GM19467 (cell line): ENCODE results near the gene SEMA4A.
"Not testable (repeated sequence)": the region's sequence is repeated elsewhere in the genome, so short reads cannot be mapped to it uniquely, and the experiment has no call there.

Source experiments
- ATAC-seq: cut with Tn5 transposase; IDR thresholded peaks from one replicate; pipeline ENCODE4 v1.9.1; 2021; ENCODE audit warnings: mild to moderate bottlenecking, moderate library complexity; ENCODE audit not compliant: unreplicated experiment

SEMA4A gene

DNA sequence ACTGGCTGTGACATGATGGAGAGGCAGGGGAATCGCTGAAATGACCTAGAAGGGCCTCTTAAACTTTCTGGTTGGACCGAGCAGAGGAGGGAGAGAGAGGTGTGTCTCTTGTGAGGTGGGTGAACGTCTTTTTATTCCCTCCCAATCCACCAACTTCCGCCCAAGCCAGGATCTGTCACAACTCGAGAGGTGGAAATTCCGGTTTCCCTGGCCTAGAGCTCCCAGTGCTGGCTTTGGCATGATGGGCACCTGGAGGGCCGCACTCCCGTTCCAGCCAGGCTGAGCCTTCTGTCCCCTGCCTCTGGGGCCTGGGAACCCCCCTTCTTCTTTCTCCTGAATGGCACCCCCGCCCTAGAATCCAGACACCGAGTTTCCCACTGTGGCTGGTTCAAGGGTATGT is at the start of gene SEMA4A:
Gene SEMA4A (plus strand): TSS at position 224 of the 400 bp plus-strand sequence. CDS start 994 bp downstream, outside the sequence.
- ATAC-seq = no peak

DNA sequence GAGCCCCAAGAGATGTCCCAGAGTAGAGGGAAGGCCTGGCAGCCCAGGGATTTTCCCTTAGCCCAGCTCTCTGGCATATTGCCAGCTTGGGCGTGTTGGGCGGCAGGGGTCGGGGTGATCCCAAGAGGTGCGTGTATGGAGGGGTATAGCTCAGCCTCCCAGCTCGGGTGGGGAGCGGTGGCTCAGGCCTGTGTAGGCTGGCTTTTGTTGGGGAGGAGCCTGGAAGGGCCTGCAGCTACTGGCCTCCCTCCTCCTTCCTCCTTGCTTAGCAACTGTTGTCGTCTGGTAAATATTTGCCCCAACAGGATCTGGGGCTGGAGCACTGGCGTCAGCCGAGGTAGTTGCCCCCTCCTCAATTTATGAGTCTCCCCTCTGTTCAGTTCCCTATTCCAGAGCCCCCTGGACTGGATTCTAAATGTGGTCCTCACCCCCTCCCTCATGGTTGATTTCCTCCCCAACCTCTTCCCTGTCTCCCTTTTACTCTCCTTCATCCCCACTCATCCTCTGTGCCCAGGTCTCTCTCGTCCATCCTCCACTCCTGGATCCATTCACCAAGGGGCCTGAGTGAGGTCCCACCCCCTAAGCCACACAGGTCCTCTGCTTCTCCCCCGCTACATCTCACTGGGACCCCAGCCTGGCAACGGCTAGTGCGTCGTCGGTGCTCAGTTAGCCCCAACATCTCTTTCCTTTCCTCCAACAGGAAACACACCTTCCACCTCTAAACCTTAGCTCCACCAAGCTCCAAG is 49.1 kb upstream of the SEMA4A start:
- no peak for ATAC-seq

DNA sequence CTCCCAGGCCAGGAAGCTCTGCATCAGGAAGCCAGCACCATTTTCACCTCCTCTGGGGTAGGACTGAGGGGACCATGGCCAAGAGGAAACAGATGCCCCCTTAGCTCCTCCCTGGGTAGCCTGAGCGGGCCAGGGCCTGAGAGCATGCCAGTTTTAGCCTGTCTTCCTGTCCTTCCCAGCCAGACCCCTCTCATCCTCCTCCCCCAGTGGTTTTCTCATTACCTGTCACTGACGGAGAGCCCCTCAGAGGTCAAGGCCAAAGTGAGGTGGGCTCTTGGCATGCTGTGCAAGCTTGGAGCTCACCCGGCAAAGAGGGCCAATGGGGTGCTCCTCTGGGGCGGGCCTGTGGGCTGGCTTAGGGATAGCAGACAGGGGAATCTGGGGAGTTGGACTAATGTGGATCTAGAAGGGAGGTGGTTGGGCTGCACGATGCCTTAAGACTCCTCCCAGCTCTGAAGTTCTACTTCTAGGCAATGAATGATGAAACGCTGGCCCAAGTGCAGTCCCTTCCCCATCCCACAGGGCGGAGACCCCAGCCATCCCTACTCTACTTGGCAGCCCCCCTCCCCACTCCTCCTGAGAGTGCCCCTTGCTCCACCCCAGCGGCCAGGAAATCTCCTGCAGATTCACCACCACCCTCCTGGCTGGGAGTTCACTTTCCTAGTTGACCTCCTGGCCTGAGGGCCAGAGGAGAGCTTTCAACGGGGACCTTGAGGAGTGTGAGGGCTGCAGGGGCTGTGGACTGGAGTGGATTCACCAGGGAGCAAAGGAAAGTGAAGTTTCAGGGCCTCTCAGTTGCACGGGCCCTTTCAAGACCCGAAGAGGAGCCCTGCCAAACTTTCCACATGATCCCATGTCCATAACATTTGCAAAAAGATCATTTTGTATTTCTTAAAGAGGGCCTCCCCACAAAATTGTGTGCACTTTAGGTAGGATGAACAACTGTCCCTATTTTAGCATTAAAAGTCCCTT is 48.2 kb upstream of the SEMA4A start:
- no peak for ATAC-seq

DNA sequence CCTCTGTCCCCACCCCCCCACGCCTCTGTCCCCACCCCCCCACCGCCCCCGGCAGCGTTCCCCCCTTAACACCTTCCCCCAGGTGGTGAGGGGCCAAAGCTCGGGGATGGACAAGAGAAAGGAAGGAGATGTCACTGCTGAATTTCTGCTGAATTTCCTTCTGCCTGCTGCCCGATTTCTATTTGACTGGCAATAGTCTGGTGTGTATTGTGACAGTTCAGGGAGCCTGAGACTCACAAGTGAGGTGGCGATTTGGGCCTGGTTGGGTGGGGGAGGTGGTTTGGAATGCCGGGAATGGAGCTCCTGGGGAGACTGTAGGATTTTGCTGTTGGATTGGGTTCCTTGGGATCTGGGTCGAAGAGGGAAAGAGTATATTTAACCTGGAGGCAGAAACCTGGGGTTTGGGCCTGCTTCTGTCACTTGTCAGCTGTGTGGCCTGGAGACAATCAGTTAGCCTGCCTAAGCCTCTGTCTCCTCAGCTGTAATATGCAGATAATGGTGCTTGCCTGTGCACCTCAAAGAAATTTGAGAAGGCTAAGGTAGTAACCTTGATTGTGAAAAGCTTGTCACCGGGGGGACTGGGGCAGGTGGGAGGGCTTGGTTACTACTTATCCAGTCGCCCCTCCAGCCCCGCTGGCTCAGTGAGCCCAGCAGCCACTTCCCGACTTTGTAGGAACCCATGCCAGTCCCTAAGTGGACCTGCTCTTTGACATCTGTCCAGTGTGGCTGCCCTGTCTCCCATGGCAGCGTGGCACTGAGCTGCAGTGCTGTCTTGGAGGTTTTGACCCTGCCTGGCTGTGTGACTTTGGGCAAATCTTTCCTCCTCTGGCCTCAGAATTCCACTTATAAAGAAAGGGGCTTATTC is 46.5 kb upstream of the SEMA4A start:
- no peak for ATAC-seq

DNA sequence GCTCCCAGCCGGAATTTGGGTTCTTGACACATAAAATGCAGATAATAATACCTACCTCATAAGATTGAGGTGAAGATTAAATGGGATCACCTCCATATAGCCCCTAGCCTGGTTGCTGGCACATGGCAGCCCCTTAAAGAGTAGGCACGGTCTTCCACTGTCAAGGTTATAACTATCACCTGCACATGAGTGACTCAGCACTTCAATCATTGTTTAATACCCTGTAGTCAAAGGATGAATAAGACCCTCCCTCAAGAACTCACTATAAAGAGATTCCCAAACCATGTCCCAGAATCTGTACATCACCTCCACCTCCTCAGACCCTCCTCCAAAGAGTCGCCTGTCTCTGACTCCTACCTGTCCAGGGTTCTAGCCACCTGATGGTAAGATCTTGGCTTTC is 45.3 kb upstream of the SEMA4A start:
- ATAC-seq = no peak

DNA sequence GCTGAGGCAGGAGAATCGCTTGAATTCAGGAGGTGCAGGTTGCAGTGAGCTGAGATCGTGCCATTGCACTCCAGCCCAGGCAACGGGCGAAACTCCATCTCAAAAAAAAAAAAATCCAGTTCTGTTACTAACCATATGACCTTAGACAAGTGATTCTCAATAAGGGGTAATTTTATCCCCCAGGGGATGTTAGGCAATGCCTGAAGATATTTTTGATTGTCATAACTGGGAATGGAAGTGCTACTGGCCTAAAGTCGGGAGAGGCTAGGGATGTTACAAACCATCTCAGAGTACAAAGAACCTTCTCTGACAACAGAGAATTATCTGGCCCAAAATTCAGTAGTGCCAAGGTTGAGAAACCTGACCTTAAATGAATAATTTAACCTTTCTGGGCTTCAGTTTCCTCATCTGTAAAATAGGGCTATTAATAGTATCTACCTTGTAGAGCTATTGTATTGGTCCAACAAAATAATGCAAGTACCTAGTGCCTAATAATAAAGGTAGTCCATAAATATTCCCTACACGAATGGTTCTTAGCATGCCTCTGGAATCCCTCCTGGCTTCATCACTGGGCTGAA is 44.6 kb upstream of the SEMA4A start:
- ATAC-seq = no peak

DNA sequence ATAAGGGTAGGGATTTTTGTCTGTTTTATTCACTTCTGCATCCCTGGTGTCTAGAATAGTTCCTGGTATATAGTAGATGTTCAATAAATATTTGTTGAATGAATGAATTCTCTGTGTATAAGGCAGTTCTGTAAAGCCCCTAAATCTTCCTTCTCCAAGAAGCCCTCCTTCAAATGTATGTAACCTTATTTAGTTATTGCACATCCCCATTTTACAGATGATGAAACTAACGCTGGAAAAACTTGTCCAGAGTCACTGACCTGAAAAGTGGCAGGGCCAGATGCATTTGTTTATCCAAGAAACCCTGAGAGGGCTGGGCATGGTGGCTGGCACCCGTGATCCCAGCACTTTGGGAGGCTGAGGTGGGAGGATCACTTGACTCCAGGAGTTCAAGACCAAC is 43.1 kb upstream of the SEMA4A start:
- ATAC-seq = no peak

DNA sequence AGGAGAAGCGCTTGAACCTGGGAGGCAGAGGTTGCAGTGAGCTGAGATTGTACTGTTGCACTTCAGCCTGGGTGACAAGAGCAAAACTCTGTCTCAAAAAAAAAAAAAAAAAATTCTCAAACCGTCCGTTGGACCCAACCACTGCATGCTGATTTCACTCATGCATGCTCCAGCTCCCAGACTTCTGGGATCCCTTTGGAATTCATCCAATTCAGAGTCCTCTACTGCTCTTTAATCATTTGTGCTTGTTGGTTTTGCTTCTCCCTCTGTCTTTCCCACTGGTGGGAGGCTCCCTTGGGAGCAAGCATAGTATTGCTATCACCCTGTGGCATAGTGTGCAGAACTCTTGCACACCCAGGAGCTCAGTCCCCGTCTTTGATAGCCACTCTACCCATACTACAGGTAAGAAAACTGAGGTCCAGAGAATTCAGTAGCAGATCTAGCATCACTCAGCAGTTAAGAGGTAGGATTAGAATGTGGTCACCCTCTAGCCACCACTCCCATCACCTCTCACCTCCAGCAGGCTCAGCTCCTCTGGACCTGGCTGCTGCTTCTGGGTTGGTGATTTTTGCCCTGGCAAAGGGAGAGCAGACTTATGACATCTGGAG is 41.9 kb upstream of the SEMA4A start:
- ATAC-seq = no peak

DNA sequence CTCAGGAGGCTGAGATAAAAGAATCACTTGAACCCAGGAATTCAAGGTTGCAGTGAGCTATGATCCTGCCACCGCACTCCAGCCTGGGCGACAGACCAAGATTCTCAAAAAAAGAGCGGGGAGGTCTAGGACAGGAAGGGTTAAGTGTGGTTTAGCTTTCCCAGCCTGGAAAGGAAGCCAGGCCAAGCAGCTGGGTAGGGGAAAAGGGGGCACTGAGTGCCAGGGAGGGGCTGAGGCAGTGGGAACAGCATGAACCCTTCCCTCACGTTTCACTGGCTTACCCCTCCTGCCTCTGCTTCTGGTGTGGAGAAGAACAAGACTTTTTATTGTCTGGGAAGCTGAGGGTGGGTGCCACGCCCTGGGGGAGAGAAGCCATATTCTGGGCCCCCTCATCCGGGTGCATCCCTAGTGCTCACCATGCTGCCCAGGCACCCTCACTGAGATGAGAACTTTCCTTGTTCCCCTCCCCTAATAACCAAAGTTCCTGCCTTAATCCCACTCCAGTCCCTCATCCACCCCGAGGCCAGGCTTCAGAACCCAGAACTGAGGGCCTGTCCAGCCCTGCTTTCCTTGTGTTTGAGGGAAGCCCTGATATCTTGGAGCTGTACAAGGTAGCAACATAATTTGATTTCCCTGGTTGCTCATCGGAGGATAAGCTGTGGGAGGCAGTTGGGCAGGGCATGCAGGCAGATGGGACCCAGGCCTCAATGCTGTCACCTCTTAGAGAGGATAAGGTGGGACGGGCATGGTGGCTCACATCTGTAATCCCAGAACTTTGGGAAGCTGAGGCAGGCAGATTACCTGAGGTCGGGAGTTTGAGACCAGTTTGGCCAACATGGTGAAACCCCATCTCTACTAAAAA is 40.9 kb upstream of the SEMA4A start:
- ATAC-seq = no peak

DNA sequence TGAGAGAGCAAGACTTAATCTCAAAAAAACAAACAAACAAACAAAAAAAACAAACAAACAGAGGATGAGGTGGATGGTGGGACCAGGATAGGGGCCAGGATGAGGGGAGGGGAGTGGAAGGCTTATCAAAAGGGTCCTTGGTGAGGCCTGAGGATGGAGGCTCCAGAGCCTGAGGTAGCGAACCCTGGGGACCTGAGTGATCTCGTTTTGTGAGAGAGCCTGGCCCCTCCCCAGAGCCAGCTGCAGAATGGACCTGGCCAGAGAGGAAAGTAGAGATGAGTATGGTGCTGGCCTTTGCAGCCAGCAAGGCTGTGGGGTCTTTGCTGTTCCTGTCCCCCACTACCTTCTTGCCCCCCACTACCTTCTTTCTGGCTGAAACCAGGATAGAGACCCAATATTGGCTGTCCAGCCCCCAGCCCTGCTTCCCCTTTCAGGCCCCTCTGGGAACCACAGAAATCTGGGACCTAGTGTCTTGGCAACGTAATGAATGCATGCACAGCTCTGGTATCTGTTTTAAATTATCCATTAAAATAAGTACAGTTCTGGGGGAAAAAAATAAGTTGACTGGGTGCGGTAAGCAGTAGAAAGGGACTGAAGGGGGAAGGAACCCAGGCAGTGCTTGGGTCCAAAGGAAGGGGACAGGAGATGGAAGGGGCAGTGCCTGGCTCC is 40.0 kb upstream of the SEMA4A start:
- ATAC-seq = no peak

DNA sequence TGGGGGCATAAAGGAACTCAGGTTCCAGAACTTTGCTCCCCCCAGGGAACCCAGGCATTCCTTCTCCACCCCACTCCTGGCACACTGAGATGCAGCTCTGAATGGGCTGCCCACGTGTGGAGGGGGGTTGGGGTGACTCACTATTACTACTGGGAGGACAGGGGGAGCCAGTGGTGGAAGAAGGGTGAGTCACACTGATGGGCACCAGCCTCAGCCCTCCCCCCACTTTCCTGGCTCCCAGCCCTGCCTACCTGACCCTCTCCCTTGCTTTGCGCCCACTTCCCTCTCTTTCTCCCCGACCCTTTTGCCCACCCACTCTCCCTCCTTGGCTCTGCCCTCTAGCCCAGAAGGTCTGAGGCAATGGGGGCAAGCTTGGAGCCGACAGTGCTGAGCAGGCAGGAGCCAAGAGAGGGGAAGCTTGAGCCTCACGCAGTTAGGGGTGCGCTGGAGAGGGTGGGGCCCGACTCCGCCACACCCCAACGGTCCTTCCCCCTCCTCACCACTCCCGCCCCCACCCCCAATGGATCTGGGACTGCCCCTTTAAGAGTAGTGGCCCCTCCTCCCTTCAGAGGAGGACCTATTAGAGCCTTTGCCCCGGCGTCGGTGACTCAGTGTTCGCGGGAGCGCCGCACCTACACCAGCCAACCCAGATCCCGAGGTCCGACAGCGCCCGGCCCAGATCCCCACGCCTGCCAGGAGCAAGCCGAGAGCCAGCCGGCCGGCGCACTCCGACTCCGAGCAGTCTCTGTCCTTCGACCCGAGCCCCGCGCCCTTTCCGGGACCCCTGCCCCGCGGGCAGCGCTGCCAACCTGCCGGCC is 39.1 kb upstream of the SEMA4A start, which contains the start of gene LMNA:
Gene LMNA (plus strand): TSS at position 611 of the 818 bp plus-strand sequence. CDS start 208 bp downstream, outside the sequence.
- ATAC-seq = peak; percentile 61

DNA sequence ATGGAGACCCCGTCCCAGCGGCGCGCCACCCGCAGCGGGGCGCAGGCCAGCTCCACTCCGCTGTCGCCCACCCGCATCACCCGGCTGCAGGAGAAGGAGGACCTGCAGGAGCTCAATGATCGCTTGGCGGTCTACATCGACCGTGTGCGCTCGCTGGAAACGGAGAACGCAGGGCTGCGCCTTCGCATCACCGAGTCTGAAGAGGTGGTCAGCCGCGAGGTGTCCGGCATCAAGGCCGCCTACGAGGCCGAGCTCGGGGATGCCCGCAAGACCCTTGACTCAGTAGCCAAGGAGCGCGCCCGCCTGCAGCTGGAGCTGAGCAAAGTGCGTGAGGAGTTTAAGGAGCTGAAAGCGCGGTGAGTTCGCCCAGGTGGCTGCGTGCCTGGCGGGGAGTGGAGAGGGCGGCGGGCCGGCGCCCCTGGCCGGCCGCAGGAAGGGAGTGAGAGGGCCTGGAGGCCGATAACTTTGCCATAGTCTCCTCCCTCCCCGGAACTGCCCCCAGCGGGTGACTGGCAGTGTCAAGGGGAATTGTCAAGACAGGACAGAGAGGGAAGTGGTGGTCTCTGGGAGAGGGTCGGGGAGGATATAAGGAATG is 38.4 kb upstream of the SEMA4A start:
- ATAC-seq = no peak

DNA sequence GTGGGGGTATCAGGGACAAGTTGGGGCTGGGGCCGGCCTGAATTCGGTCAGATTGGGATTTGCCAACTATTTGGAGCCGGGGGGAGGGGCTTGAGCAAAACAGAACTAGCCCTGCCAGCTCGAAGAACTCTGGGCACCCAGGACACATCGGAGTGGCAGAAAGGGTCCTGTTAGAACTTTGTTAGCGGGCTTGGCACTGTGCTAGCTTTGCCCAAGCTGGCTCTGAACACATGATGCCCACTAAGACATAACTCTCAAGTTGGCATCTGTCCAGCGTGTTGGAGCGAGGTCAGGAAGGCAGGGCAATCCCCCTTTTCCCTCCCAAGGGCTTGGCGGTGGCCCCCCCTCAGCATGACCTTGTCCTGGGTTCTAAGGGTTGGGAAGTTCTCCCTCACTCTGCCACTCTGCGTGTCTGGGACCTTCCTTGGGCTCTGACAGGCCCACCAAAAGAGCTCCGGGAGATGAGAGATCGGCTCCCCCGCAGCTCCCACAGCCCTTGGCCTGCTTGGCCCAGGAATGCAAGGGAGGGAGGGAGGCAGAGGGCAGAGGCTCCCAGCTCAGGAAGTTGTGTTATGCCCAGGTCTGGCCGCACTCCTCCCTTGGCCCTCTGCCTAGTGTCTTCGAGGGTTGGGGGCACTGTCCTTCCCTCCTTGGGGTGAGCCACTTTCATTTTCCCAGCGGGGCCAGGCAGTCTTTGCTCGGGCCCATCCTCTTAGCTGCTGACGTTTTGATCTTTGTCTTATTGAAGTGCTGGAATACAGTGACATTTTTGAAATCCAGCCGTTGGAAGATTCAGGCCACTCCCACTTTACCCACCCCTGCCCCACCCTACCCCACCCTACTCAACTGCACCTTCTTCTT is 37.6 kb upstream of the SEMA4A start:
- no peak for ATAC-seq

DNA sequence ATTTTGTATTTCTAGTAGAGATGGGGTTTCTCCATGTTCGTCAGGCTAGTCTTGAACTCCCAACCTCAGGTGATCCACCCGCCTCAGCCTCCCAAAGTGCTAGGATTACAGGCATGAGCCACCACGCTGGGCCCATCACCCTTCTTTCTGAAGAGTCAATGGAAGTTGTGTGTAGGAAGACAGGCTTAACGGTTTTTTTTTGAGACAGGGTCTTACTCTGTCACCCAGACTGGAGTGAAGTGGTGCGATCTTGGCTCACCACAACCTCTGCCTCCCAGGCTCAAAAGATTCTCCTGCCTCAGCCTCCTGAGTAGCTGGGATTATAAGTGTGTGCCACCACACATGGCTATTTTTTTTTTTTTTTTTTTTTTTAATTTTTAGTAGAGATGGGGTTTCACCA is 36.7 kb upstream of the SEMA4A start:
- ATAC-seq = not testable (repeated sequence)

DNA sequence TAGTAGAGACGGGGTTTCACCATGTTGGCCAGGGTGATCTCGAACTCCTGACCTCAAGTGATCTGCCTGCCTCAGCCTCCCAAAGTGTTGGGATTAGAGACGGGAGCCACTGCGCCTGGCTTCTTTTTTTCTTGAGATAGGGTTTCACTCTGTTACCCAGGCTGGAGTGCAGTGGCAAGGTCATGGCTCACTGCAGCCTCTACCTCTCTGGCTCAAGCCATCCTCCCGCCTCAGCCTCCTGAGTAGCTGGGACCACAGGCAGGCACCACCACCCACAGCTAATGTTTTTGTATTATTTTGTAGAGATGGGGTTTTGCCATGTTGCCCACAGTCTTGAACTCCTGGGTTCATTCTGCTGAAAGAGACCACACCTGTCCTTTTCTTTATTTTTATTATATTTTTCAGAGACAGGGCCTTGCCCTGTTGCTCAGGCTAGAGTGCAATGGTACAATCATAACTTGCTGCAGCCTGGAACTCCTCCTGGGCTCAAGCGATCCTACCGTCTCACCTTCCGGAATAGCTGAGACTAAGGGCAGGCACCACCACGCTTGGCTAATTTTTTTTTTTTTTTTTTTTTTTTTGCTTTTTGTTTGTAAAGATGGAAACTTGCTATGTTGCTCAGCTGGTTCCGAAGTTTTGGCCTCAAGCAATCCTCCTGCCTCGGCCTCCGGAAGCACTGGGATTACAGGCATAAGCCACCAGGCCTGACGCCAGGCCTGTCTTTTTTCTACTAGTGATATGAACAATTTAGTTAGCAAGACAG is 35.8 kb upstream of the SEMA4A start:
- ATAC-seq = no peak
